ENCODE results near the gene PCDHAC1.

PCDHAC1 gene

DNA sequence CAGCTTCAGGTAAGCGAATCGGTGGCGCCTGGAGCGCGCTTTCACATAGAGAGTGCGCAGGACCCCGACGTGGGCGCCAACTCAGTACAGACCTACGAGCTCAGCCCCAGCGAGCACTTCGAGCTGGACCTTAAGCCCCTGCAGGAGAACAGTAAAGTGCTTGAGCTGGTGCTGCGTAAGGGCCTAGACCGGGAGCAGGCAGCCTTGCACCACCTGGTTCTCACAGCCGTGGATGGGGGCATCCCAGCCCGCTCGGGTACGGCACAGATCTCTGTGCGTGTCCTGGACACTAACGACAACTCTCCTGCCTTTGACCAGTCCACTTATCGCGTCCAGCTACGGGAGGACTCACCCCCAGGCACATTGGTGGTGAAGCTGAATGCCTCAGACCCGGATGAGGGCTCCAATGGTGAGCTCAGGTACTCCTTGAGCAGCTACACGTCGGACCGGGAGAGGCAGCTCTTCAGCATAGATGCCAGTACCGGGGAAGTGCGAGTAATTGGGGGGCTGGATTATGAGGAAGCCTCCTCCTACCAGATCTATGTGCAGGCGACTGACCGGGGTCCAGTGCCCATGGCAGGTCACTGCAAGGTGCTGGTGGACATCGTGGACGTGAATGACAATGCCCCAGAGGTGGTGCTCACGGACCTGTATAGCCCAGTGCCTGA, 41.3 kb downstream of the PCDHAC1 start:
- peak; percentile 73 for DNase-seq (ENCODE audit: low spot score)
- TF ChIP-seq, protein P1, sequence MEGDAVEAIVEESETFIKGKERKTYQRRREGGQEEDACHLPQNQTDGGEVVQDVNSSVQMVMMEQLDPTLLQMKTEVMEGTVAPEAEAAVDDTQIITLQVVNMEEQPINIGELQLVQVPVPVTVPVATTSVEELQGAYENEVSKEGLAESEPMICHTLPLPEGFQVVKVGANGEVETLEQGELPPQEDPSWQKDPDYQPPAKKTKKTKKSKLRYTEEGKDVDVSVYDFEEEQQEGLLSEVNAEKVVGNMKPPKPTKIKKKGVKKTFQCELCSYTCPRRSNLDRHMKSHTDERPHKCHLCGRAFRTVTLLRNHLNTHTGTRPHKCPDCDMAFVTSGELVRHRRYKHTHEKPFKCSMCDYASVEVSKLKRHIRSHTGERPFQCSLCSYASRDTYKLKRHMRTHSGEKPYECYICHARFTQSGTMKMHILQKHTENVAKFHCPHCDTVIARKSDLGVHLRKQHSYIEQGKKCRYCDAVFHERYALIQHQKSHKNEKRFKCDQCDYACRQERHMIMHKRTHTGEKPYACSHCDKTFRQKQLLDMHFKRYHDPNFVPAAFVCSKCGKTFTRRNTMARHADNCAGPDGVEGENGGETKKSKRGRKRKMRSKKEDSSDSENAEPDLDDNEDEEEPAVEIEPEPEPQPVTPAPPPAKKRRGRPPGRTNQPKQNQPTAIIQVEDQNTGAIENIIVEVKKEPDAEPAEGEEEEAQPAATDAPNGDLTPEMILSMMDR (IDR thresholded peaks at IDR 0.05; ENCODE audit: poor library complexity, severe bottlenecking) = no peak
- no peaks in the 10 kb centered on the region for H3K9me3 ChIP-seq (ENCODE audit: severe bottlenecking)
- H3K27ac ChIP-seq (ENCODE audit: poor library complexity, severe bottlenecking) = no peak overlapping the region
- no peaks in the 10 kb centered on the region for H3K36me3 ChIP-seq (ENCODE audit: low read depth)
- peak overlapping the region; percentile 45 for H3K4me3 ChIP-seq (ENCODE audit: severe bottlenecking)
- no peaks in the 10 kb centered on the region for H3K27me3 ChIP-seq (ENCODE audit: insufficient read depth, poor library complexity, severe bottlenecking)
- ATAC-seq (ENCODE audit: low read depth) = no peak
- peaks cover 30% of the 10 kb centered on the region for H3K4me1 ChIP-seq (ENCODE audit: insufficient read depth, poor library complexity, severe bottlenecking)

GRCh38 chr5:140969880-140970279, 43.8 kb downstream of the PCDHAC1 start:
- ATAC-seq (ENCODE audit: low read depth) = no peak
- Histone ChIP-seq H3K27ac (ENCODE audit: poor library complexity, severe bottlenecking) (no peak overlapping the region), H3K36me3 (ENCODE audit: low read depth) (no peaks in the 10 kb centered on the region), H3K4me1 (ENCODE audit: insufficient read depth, poor library complexity, severe bottlenecking) (peaks cover 38% of the 10 kb centered on the region), H3K9me3 (ENCODE audit: severe bottlenecking) (no peaks in the 10 kb centered on the region), H3K4me3 (ENCODE audit: severe bottlenecking) (no peak overlapping the region), H3K27me3 (ENCODE audit: insufficient read depth, poor library complexity, severe bottlenecking) (no peaks in the 10 kb centered on the region)
- TF ChIP-seq, protein P1 (IDR thresholded peaks at IDR 0.05; ENCODE audit: poor library complexity, severe bottlenecking) = no peak
- no peak for DNase-seq (ENCODE audit: low spot score)

- no peaks in the 10 kb centered on the region for H3K27me3 ChIP-seq (ENCODE audit: insufficient read depth, poor library complexity, severe bottlenecking)
- H3K36me3 ChIP-seq (ENCODE audit: low read depth) = no peaks in the 10 kb centered on the region
- no peaks in the 10 kb centered on the region for H3K9me3 ChIP-seq (ENCODE audit: severe bottlenecking)
- ATAC-seq (ENCODE audit: low read depth) (no peak), DNase-seq (ENCODE audit: low spot score) (no peak)
- no peak overlapping the region for H3K27ac ChIP-seq (ENCODE audit: poor library complexity, severe bottlenecking)
- TF ChIP-seq, protein P1 (IDR thresholded peaks at IDR 0.05; ENCODE audit: poor library complexity, severe bottlenecking) = no peak
- H3K4me3 ChIP-seq (ENCODE audit: severe bottlenecking) = no peak overlapping the region
- peaks cover 53% of the 10 kb centered on the region for H3K4me1 ChIP-seq (ENCODE audit: insufficient read depth, poor library complexity, severe bottlenecking)
Measured at GRCh38 chr5:140973550-140973949, 47.5 kb downstream of the PCDHAC1 start.

- Histone ChIP-seq H3K9me3 (ENCODE audit: severe bottlenecking) (no peaks in the 10 kb centered on the region), H3K27ac (ENCODE audit: poor library complexity, severe bottlenecking) (peak overlapping the region; percentile 49), H3K4me3 (ENCODE audit: severe bottlenecking) (no peak overlapping the region), H3K36me3 (ENCODE audit: low read depth) (peaks cover 10% of the 10 kb centered on the region), H3K27me3 (ENCODE audit: insufficient read depth, poor library complexity, severe bottlenecking) (no peaks in the 10 kb centered on the region), H3K4me1 (ENCODE audit: insufficient read depth, poor library complexity, severe bottlenecking) (peaks cover 34% of the 10 kb centered on the region)
- DNase-seq (ENCODE audit: low spot score) (no peak), ATAC-seq (ENCODE audit: low read depth) (peak; percentile 88)
- TF ChIP-seq, protein P1 (IDR thresholded peaks at IDR 0.05; ENCODE audit: poor library complexity, severe bottlenecking) = no peak
Measured at GRCh38 chr5:140977003-140977402, 50.9 kb downstream of the PCDHAC1 start.

DNA sequence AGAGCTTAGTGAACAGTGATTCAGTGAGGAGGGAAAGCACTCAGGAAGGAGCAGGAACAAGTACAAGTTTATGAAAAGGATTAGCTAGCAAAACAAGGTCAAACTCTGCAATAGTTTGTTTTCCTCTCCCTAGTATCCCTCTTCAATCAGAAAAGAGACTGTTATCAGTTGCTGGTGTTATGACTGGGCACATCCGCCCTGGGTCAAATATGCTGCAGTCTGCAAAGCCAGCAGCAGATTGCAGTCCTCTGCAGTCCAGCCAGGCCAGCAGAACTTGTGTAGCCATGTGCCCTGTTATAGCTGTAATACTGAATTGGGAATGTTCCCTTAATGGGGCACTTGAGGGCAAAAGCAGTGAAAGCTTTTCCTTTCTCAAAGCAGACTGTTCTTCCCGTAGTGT, 52.2 kb downstream of the PCDHAC1 start:
- peaks cover 17% of the 10 kb centered on the region for H3K36me3 ChIP-seq (ENCODE audit: low read depth)
- TF ChIP-seq, protein P1 (IDR thresholded peaks at IDR 0.05; ENCODE audit: poor library complexity, severe bottlenecking) = no peak
- H3K27me3 ChIP-seq (ENCODE audit: insufficient read depth, poor library complexity, severe bottlenecking) = no peaks in the 10 kb centered on the region
- ATAC-seq (ENCODE audit: low read depth) (peak; percentile 24; the same call in 1 of the 3 replicates), DNase-seq (ENCODE audit: low spot score) (no peak)
- H3K4me3 ChIP-seq (ENCODE audit: severe bottlenecking) = no peak overlapping the region
- no peaks in the 10 kb centered on the region for H3K9me3 ChIP-seq (ENCODE audit: severe bottlenecking)
- H3K4me1 ChIP-seq (ENCODE audit: insufficient read depth, poor library complexity, severe bottlenecking) = peaks cover 28% of the 10 kb centered on the region
- peak overlapping the region; percentile 49 for H3K27ac ChIP-seq (ENCODE audit: poor library complexity, severe bottlenecking)

All from RWPE2 (cell line).